Ectodermal cell (in vitro differentiated cells): ENCODE data around the gene CTNNA2.

Experiments used
- H3K27ac ChIP-seq: 2 replicates; pipeline ENCODE4 v1.7.0; 2013; ENCODE audit warnings: mild to moderate bottlenecking, low read depth, low read length; ENCODE audit not compliant: insufficient read depth, poor library complexity, severe bottlenecking
- H3K27me3 ChIP-seq: 2 replicates; pipeline ENCODE4 v1.7.0; 2013; ENCODE audit warnings: mild to moderate bottlenecking, low read length; ENCODE audit not compliant: insufficient read depth, control insufficient read depth, poor library complexity, severe bottlenecking
- H3K36me3 ChIP-seq: one replicate; pipeline ENCODE4 v1.7.0; 2013; ENCODE audit warnings: low read length; ENCODE audit not compliant: control insufficient read depth, insufficient read depth
- H3K4me1 ChIP-seq: one replicate; pipeline ENCODE4 v1.7.0; 2013; ENCODE audit warnings: low read length; ENCODE audit not compliant: control insufficient read depth, insufficient read depth
- H3K4me3 ChIP-seq: 2 replicates; pipeline ENCODE4 v1.7.0; 2013; ENCODE audit warnings: low read depth, low read length, control low read depth; ENCODE audit not compliant: insufficient read depth
- H3K9me3 ChIP-seq: 2 replicates; pipeline ENCODE4 v1.7.0; 2013; ENCODE audit warnings: mild to moderate bottlenecking, low read length, moderate library complexity; ENCODE audit not compliant: control insufficient read depth
- WGBS, 2 experiments: methylation state at CpG; one replicate each; pipeline ENCODE4 v1.1.7; 2013; ENCODE audit warnings: missing lambda C conversion rate in 2 of 2; 5-methylcytosine and 5-hydroxymethylcytosine counted together

The CTNNA2 gene

GRCh38 chr2:80529466-80530165, 1016.8 kb downstream of the CTNNA2 start:
- Histone ChIP-seq H3K36me3 (no peaks in the 10 kb centered on the region), H3K4me3 (no peak overlapping the region), H3K4me1 (no peaks in the 10 kb centered on the region), H3K9me3 (no peaks in the 10 kb centered on the region), H3K27me3 (no peaks in the 10 kb centered on the region), H3K27ac (no peak overlapping the region)
- 94 to 95% methylated on average over 7 of the region's 7 CpGs for WGBS, 2 experiments

DNA sequence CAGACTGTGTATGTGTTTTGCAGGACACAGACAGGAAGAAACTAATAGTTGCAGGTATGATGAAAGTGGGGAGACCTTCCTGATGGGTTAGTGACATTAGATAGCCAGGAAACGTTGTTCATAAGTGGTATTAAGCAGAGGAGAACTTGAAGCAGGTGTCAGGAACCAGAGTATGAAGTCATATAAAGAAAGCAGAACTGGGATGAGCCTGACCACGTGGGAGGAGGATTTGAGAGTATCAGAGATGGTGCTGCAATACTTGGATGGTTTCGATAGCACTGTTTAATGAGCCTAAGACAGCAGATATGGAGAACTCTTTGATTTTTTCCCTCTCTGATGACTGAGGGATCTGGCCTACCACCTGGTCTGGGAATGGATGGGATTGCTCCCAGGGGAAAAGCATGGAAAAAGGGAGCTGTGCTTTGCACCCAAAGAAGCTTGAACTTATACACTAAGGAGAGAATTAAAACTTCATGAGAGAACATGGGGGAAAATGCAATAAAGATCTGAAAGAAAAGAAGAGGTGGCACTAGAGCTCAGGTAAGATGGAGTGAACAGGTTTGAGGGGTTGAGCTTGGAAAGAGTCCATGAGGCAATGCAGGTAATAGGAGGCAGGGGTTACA, 1017.7 kb downstream of the CTNNA2 start:
- 84 to 88% methylated on average over 3 of the region's 3 CpGs for WGBS, 2 experiments
- Histone ChIP-seq H3K4me3 (no peak overlapping the region), H3K9me3 (no peaks in the 10 kb centered on the region), H3K36me3 (no peaks in the 10 kb centered on the region), H3K27me3 (no peaks in the 10 kb centered on the region), H3K4me1 (no peaks in the 10 kb centered on the region), H3K27ac (no peak overlapping the region)

DNA sequence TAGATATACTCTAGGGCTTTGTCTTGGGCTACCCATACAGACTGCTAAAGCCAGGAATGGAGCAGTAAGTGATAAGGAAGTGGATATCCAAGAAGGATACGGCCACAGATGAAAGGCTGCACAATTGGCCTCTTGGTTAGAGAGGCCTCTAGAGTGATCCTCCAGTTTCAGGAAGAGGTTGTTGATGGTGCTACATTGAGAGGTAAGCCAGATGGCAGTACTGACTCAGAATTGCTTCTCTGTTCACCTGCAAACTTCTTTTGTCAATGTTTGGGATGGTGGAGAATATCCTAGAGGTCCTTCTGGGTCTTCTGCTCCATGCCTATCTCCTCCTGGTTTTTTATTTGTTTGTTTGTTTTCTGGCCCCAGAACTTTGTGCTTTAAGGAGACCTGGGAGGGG, 1018.5 kb downstream of the CTNNA2 start:
- no peaks in the 10 kb centered on the region for H3K36me3 ChIP-seq
- H3K27me3 ChIP-seq = no peaks in the 10 kb centered on the region
- no peak overlapping the region for H3K27ac ChIP-seq
- H3K4me1 ChIP-seq = no peaks in the 10 kb centered on the region
- H3K9me3 ChIP-seq = no peaks in the 10 kb centered on the region
- 95 to 97% methylated on average over 1 of the region's 1 CpG for WGBS, 2 experiments
- H3K4me3 ChIP-seq = no peak overlapping the region

DNA sequence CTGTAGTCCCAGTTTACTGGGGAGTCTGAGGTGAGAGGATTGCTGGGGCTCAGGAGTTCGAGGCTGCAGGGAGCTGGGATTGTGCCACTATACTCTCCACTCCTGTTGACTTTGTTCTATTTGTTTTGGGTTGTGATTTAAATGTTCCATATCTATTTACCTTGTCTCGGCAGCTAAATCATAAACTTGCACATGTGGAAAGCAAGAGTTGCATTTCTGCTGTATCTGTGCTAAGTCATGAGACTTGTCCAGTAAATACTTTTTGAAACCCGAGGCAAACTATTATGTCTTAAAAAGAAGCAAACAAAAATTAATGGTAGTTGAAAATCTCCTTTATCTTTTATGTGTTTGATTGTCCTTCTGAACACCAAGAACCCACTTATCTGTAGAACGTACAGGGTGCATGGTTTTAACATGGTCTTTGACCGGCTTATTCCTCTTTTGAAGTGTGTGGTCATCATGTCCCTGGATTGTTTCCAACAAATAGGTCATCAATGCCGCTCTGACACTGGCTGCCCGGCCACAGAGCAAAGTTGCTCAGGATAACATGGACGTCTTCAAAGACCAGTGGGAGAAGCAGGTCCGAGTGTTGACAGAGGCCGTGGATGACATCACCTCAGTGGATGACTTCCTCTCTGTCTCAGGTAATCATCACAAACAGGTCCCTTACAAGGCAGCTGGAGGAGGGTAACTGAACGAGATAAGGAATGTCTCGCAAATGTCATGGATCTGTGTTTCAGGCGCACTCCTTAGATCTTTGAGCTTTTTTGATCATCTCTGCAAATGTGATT, 1032.8 kb downstream of the CTNNA2 start:
- Histone ChIP-seq H3K4me3 (no peak overlapping the region), H3K27ac (no peak overlapping the region), H3K4me1 (no peaks in the 10 kb centered on the region), H3K36me3 (no peaks in the 10 kb centered on the region), H3K27me3 (no peaks in the 10 kb centered on the region), H3K9me3 (no peaks in the 10 kb centered on the region)
- 93% methylated on average over 13 of the region's 13 CpGs for WGBS, 2 experiments

- Histone ChIP-seq H3K4me3 (no peak overlapping the region), H3K9me3 (no peaks in the 10 kb centered on the region), H3K27me3 (no peaks in the 10 kb centered on the region), H3K4me1 (no peaks in the 10 kb centered on the region), H3K36me3 (no peaks in the 10 kb centered on the region), H3K27ac (no peak overlapping the region)
- WGBS, 2 experiments = 94 to 100% methylated on average over 1 of the region's 1 CpG
These were observed 1033.9 kb downstream of the CTNNA2 start for GRCh38 chr2:80546766-80547165.

DNA sequence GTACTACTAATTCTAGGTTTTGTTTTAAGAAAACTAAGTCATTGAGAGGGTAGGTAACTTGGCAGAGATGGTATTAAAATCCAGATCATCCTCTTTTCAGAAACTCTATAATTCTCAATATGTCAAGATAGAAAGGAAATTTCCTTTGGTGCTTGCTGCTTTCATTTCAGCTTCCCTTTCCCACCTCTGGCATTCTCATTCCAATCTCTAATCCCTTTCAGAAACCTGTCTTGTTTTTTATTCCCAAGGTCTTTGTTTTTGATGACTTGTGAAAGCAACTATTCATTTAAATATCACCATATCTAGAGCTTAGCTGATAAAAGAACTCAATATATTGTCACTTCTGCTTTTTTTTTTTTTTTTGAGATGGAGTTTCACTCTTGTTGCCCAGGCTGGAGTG, 1034.5 kb downstream of the CTNNA2 start:
- Histone ChIP-seq H3K4me1 (no peaks in the 10 kb centered on the region), H3K9me3 (no peaks in the 10 kb centered on the region), H3K4me3 (no peak overlapping the region), H3K27ac (no peak overlapping the region), H3K27me3 (no peaks in the 10 kb centered on the region), H3K36me3 (no peaks in the 10 kb centered on the region)

DNA sequence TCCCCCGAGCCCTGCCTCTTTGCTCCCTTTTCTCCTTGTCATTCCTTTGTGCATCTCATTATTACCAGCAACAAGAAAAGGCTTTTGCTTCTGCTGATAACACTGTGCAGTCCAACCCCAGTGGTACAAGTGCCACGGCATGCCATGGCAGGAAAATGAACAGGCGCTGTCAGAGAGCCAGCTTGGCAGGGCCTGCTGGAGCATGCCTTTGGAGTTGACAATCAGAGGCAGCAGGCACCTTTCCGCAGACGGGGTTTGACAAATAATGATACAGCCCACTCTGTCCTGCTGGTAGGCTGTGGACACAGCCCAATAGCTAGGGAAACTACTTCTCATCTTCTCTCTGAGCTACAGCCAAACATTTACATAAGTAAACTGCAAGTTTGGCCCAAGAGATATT, 1035.6 kb downstream of the CTNNA2 start:
- WGBS, 2 experiments = 82 to 84% methylated on average over 5 of the region's 5 CpGs

GRCh38 chr2:80549901-80550300, 1037.0 kb downstream of the CTNNA2 start:
- H3K36me3 ChIP-seq = no peaks in the 10 kb centered on the region
- H3K4me1 ChIP-seq = no peaks in the 10 kb centered on the region
- no peaks in the 10 kb centered on the region for H3K9me3 ChIP-seq
- H3K27me3 ChIP-seq = no peaks in the 10 kb centered on the region
- no peak overlapping the region for H3K27ac ChIP-seq
- H3K4me3 ChIP-seq = no peak overlapping the region
- WGBS, 2 experiments = 93 to 95% methylated on average over 2 to 3 of the region's 3 CpGs

More for the DNA sequence above, 1035.6 kb downstream of the CTNNA2 start:
- Histone ChIP-seq H3K4me1 (no peaks in the 10 kb centered on the region), H3K4me3 (no peak overlapping the region), H3K27me3 (no peaks in the 10 kb centered on the region), H3K9me3 (no peaks in the 10 kb centered on the region), H3K36me3 (no peaks in the 10 kb centered on the region), H3K27ac (no peak overlapping the region)

DNA sequence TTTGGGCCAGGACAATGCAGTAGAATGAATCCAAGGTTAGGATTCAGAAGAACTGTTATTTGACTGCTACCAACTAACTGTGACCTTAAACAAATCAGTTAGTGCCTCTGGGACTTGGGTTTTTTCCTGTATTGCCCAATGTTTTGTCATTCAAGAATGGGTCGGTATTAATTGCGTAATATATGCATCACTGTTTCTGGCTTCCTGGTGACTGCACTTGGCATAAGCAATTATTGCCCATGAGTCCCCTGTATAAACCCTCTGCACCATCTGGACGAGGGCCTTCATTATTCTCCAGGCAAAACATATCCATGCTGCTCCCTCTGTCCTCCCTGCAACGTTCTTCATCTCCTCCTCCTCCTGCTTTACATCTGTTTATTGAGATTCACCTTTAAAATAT, 1047.5 kb downstream of the CTNNA2 start:
- Histone ChIP-seq H3K4me1 (no peaks in the 10 kb centered on the region), H3K27ac (no peak overlapping the region), H3K36me3 (no peaks in the 10 kb centered on the region), H3K9me3 (no peaks in the 10 kb centered on the region), H3K4me3 (no peak overlapping the region), H3K27me3 (no peaks in the 10 kb centered on the region)
- WGBS, 2 experiments = 72% methylated on average over 4 of the region's 4 CpGs

DNA sequence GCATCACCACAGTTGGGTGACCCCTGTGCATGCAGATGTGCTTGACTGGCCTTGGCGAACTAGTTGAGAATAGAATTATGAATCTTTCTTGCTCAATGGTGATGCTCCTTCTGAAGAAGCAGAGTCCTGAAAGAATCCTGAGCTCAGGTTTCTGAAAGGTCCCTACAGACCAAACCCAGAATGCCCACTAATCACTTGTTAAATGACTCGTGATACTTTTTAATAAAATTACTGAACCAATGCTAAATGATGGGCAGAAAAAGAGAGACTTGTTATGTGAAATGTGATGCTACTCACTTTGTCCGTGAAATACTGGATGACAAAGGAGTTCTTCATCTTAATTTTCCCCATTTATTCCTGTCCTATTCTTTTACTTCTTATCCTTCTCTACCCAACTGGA, 1055.2 kb downstream of the CTNNA2 start:
- no peaks in the 10 kb centered on the region for H3K9me3 ChIP-seq
- no peaks in the 10 kb centered on the region for H3K27me3 ChIP-seq
- 84 to 88% methylated on average over 2 to 3 of the region's 3 CpGs for WGBS, 2 experiments
- no peak overlapping the region for H3K4me3 ChIP-seq
- H3K4me1 ChIP-seq = no peaks in the 10 kb centered on the region
- no peaks in the 10 kb centered on the region for H3K36me3 ChIP-seq
- no peak overlapping the region for H3K27ac ChIP-seq
